ENCODE results near the gene TGFBR3L. TPM values are rescaled to one million over a fixed set of nuclear protein-coding genes. Genes with fewer than 3 reads are reported as not detected.

TGFBR3L gene
- total RNA-seq, 1 experiment from 2014 or later = 9.8 TPM

DNA sequence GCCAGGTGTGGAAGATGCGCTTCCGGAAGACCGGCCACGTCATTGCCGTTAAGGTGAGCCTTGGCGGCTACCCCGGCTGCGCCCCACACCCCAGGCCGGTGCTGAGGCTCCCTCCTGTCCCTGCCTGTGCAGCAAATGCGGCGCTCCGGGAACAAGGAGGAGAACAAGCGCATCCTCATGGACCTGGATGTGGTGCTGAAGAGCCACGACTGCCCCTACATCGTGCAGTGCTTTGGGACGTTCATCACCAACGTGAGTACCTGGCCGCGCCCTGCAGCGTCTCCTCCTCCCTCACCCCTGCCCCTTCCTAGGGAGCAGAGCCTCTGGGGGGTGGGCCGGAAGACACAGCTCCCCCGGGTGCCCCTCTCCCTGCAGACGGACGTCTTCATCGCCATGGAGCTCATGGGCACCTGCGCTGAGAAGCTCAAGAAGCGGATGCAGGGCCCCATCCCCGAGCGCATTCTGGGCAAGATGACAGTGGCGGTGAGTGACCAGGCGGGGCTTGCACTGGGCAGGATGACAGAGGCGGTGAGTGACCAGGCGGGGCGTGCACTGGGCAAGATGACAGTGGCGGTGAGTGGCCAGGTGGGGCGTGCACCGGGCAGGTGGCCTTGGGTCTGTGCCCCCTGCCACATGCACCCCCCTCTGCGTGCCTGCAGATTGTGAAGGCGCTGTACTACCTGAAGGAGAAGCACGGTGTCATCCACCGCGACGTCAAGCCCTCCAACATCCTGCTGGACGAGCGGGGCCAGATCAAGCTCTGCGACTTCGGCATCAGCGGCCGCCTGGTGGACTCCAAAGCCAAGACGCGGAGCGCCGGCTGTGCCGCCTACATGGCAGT lies 4.1 kb upstream of the TGFBR3L start:
- no peaks in the 10 kb centered on the region for H3K27me3 Mint-ChIP-seq (ENCODE audit: insufficient read depth, unreplicated experiment)
- no peaks in the 10 kb centered on the region for H3K4me1 Mint-ChIP-seq (ENCODE audit: low read depth, unreplicated experiment)
- no peak overlapping the region for H3K4me3 ChIP-seq (ENCODE audit: low read depth, low read length)
- H3K36me3 ChIP-seq (ENCODE audit: control insufficient read depth, insufficient read depth, low read length) = no peaks in the 10 kb centered on the region
- peaks cover 39% of the 10 kb centered on the region for H3K36me3 Mint-ChIP-seq (ENCODE audit: insufficient read depth, unreplicated experiment)
- intact Hi-C loops (cut with micrococcal nuclease; ENCODE audit: unreplicated experiment) = no loop called here
- H3K27me3 ChIP-seq (replicated peaks; ENCODE audit: control insufficient read depth, insufficient read depth, low read length) = no peaks in the 10 kb centered on the region
- H3K9me3 ChIP-seq = no peaks in the 10 kb centered on the region
- no peaks in the 10 kb centered on the region; the same call in 1 of the 2 replicates for H3K4me1 ChIP-seq
- ChIA-PET CTCF (no interaction called here), POLR2A (no interaction called here)
- H3K4me3 Mint-ChIP-seq (ENCODE audit: unreplicated experiment) = no peak overlapping the region
- no peak for TF ChIP-seq CTCF (IDR thresholded peaks at IDR 0.05; ENCODE audit: insufficient read depth in 1 of 2, low read depth in 1 of 2, low read length in 1 of 2, severe bottlenecking in 1 of 2, unreplicated experiment in 1 of 2)
- DNase-seq = no peak
- H3K27ac Mint-ChIP-seq (ENCODE audit: unreplicated experiment) = no peak overlapping the region
- BruUV-seq (replicated peaks) = no TSS peak
- no peaks in the 10 kb centered on the region for H3K9me3 Mint-ChIP-seq (ENCODE audit: unreplicated experiment)

DNA sequence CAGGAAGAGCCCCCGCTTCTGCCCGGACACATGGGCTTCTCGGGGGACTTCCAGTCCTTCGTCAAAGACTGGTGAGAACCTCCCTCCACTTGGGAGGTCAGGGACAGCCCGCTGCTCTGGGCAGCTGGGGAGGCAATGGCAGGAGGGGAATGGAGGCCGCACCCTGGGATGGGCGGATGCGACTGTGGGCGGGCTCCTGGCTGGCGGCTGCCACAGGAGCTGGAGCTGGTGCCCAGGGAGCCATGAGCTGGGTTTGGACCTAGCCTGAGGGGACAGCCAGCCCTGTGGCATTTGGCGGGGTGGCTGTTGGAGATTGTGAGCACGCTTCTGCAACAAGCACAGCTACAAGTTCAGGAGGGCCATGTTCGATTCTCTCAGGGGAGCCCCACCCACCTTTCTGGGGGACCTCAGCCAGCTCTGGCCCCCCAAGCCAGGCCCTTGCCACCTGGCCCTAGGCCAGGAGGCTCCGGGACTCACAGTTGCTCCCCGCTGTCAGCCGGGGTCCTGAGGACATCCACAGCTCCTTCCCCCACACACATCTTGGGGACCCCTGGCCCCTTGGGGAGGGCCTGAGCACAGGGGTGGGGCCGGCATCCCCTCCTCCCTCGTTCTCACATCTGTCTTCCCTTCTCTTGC lies 3.0 kb upstream of the TGFBR3L start:
- no peaks in the 10 kb centered on the region for H3K36me3 ChIP-seq (ENCODE audit: control insufficient read depth, insufficient read depth, low read length)

More for the DNA sequence above, 3.0 kb upstream of the TGFBR3L start:
- intact Hi-C loops (cut with micrococcal nuclease; ENCODE audit: unreplicated experiment) = no loop called here
- Histone ChIP-seq H3K4me3 (ENCODE audit: low read depth, low read length) (no peak overlapping the region), H3K9me3 (no peaks in the 10 kb centered on the region), H3K4me1 (no peaks in the 10 kb centered on the region; the same call in 1 of the 2 replicates), H3K27me3 (replicated peaks; ENCODE audit: control insufficient read depth, insufficient read depth, low read length) (no peaks in the 10 kb centered on the region)
- DNase-seq = no peak
- BruUV-seq (replicated peaks) = no TSS peak
- no peaks in the 10 kb centered on the region for H3K4me1 Mint-ChIP-seq (ENCODE audit: low read depth, unreplicated experiment)
- POLR2A ChIA-PET = no interaction called here
- no peaks in the 10 kb centered on the region for H3K9me3 Mint-ChIP-seq (ENCODE audit: unreplicated experiment)
- CTCF ChIA-PET = interaction anchor here (0.5 to 0.8 kb wide), 3 partner anchors 8 to 59 kb away, joined by 3 to 12 read pairs (median 3); partner anchors contain the start of gene SNAPC2
- H3K27ac Mint-ChIP-seq (ENCODE audit: unreplicated experiment) = no peak overlapping the region
- H3K4me3 Mint-ChIP-seq (ENCODE audit: unreplicated experiment) = no peak overlapping the region
- peaks cover 44% of the 10 kb centered on the region for H3K36me3 Mint-ChIP-seq (ENCODE audit: insufficient read depth, unreplicated experiment)
- H3K27me3 Mint-ChIP-seq (ENCODE audit: insufficient read depth, unreplicated experiment) = no peaks in the 10 kb centered on the region
- no peak for TF ChIP-seq CTCF (IDR thresholded peaks at IDR 0.05; ENCODE audit: insufficient read depth in 1 of 2, low read depth in 1 of 2, low read length in 1 of 2, severe bottlenecking in 1 of 2, unreplicated experiment in 1 of 2)
